K562 (cell line): Measurements from ENCODE around the gene AIDA. TPM values are rescaled to one million over a fixed set of nuclear protein-coding genes. Genes with fewer than 3 reads are reported as not detected.
A peak's percentile ranks its signal among the peaks of the same experiment; 100 is the strongest.

Experiments used
- ARNT ChIP-seq, 2 experiments: fragments of 450-650 bp; IDR thresholded peaks; 2 replicates each; pipeline ENCODE4 v1.6.1; 2016; ENCODE audit warnings: mild to moderate bottlenecking in 1 of 2
- BRCA1 ChIP-seq, 2 experiments: fragments of 450-650 bp in 1 of 2; sonication (generic) in 1 of 2; formaldehyde crosslinking in 1 of 2; IDR thresholded peaks; 2 replicates each; pipeline versions ENCODE4 v1.5.0 to v1.6.1; 2017 to 2020; ENCODE audit warnings: mild to moderate bottlenecking in 1 of 2, missing genetic modification reagents in 1 of 2
- BRD9 ChIP-seq: fragments of 450-650 bp; IDR thresholded peaks from 2 replicates; pipeline ENCODE4 v1.6.1; 2018; ENCODE audit warnings: low read depth; ENCODE audit not compliant: partially characterized antibody
- CREBBP ChIP-seq: IDR thresholded peaks from one replicate; pipeline ENCODE4 v1.6.1; 2012; ENCODE audit warnings: low read depth, mild to moderate bottlenecking, control low read depth, inconsistent platforms, low read length
- ELF1 ChIP-seq: fragments of 200-800 bp; sonication (Bioruptor generic); IDR thresholded peaks from 2 replicates; pipeline ENCODE4 v1.6.1; 2016; ENCODE audit warnings: missing genetic modification characterization, missing compliant biosample characterization
- ELF4 ChIP-seq: fragments of 450-650 bp; formaldehyde crosslinking; IDR thresholded peaks from 2 replicates; pipeline ENCODE4 v1.4.0; 2022; ENCODE audit warnings: missing genetic modification characterization
- GATAD2B ChIP-seq: fragments of 450-650 bp; IDR thresholded peaks from 2 replicates; pipeline ENCODE4 v1.6.1; 2017; ENCODE audit warnings: mild to moderate bottlenecking, borderline replicate concordance
- HOXB6 ChIP-seq: fragments of 250-450 bp; sonication (Bioruptor Pico); IDR thresholded peaks from 2 replicates; pipeline ENCODE4 v1.5.1; 2022; ENCODE audit warnings: mild to moderate bottlenecking, borderline replicate concordance
- JUN ChIP-seq, 2 experiments: sonication (generic) in 1 of 2; formaldehyde crosslinking in 1 of 2; IDR thresholded peaks; 2 replicates each; pipeline versions ENCODE4 v1.6.1 to v1.8.0; 2012 to 2022; ENCODE audit warnings: borderline replicate concordance in 2 of 2, mild to moderate bottlenecking in 2 of 2, improper control_type of control experiment in 1 of 2, low read depth in 1 of 2, low read length in 1 of 2, missing genetic modification reagents in 1 of 2
- KAT7 ChIP-seq: sonication (generic); formaldehyde crosslinking; IDR thresholded peaks from 2 replicates; pipeline ENCODE4 v1.8.0; 2022; ENCODE audit warnings: missing genetic modification reagents, mild to moderate bottlenecking, borderline replicate concordance
- KDM1A ChIP-seq, 2 experiments: fragments of 450-650 bp; IDR thresholded peaks; 2 replicates each; pipeline ENCODE4 v1.6.1; 2016; ENCODE audit warnings: mild to moderate bottlenecking in 2 of 2
- LARP7 ChIP-seq: fragments of 450-650 bp; IDR thresholded peaks from 2 replicates; pipeline ENCODE4 v1.6.1; 2016
- SLC30A9 ChIP-seq: fragments of 250-450 bp; sonication (Bioruptor Pico); IDR thresholded peaks from 2 replicates; pipeline ENCODE4 v1.8.0; 2022; ENCODE audit warnings: mild to moderate bottlenecking, moderate library complexity
- SMARCE1 ChIP-seq: fragments of 450-650 bp; IDR thresholded peaks from 2 replicates; pipeline ENCODE4 v1.7.1; 2016; ENCODE audit warnings: mild to moderate bottlenecking
- SP1 ChIP-seq: sonication (generic); formaldehyde crosslinking; IDR thresholded peaks from 2 replicates; pipeline ENCODE4 v1.8.1; 2022; ENCODE audit warnings: mild to moderate bottlenecking, missing genetic modification reagents
- SRSF7 ChIP-seq: fragments of 200-400 bp; formaldehyde crosslinking; optimal IDR thresholded peaks from 2 replicates; pipeline ENCODE3; 2017; ENCODE audit warnings: mild to moderate bottlenecking, low read depth, low read length
- TAF1 ChIP-seq: IDR thresholded peaks from 2 replicates; pipeline ENCODE4 v1.6.1; 2011; ENCODE audit warnings: mild to moderate bottlenecking, low read length, moderate library complexity; ENCODE audit not compliant: insufficient read depth, control insufficient read depth, severe bottlenecking; ENCODE audit errors: extremely low read depth
- TBP ChIP-seq: optimal IDR thresholded peaks from 2 replicates; pipeline ENCODE3; 2011; ENCODE audit warnings: low read depth, low read length, improper control_type of control experiment
- TRIM24 ChIP-seq, 2 experiments: fragments of 450-650 bp; IDR thresholded peaks; 2 replicates each; pipeline ENCODE4 v1.6.1; 2016
- ZNF175 ChIP-seq: fragments of 200-800 bp; sonication (Bioruptor generic); IDR thresholded peaks from 2 replicates; pipeline ENCODE4 v1.6.1; 2016; ENCODE audit warnings: low read depth, mild to moderate bottlenecking, missing genetic modification characterization, missing compliant biosample characterization
- ZNF224 ChIP-seq: sonication (generic); formaldehyde crosslinking; IDR thresholded peaks from 2 replicates; pipeline ENCODE4 v1.8.0; 2022; ENCODE audit warnings: mild to moderate bottlenecking, missing genetic modification reagents
- ZNF311 ChIP-seq: fragments of 250-450 bp; sonication (Bioruptor Pico); IDR thresholded peaks from 2 replicates; pipeline ENCODE4 v1.4.0; 2020; ENCODE audit warnings: mild to moderate bottlenecking, moderate library complexity
- polyA plus RNA-seq, 8 experiments: library from polyadenylated mRNA; depleted of rRNA in 4 of 8; stranded (reverse) in 5 of 8; unstranded in 3 of 8; fragments of >200 nt; fragmentation: Nextera tagmentation in 2 of 8; fragmentation: Illumina TruSeq in 1 of 8; extraction: Ambion mirVana in 2 of 8; extraction: Trizol in 1 of 8; gene quantifications; 2 replicates each; pipeline versions ENCODE4 v1.2.1 to v1.2.3, GENCODE V29; 2011 to 2014; ENCODE audit warnings: inconsistent platforms in 1 of 8, missing spikeins in 1 of 8
- total RNA-seq, 7 experiments: library from RNA; depleted of rRNA in 6 of 7; stranded (reverse); fragments of >200 nt in 6 of 7; fragmentation: Illumina TruSeq in 2 of 7; extraction: Trizol in 2 of 7; gene quantifications; 2 replicates each; pipeline versions ENCODE4 v1.2.1 to v1.2.3, GENCODE V29; 2011 to 2021; ENCODE audit warnings: low replicate concordance in 1 of 7
- TF ChIP-seq, protein P1 (sequence below): fragments of 450-650 bp; formaldehyde crosslinking; IDR thresholded peaks from 2 replicates; pipeline ENCODE4 v1.4.0; 2022; ENCODE audit warnings: mild to moderate bottlenecking, moderate library complexity
- TF ChIP-seq, protein P2 (sequence below): fragments of 250-450 bp; sonication (Bioruptor Pico); IDR thresholded peaks from 2 replicates; pipeline ENCODE4 v1.4.0; 2020
- TF ChIP-seq, protein P3 (sequence below): fragments of 450-650 bp; conservative IDR thresholded peaks from 2 replicates; pipeline ENCODE4 v1.6.1; 2016; ENCODE audit warnings: missing genetic modification characterization, low read depth, mild to moderate bottlenecking, control low read depth, missing compliant biosample characterization

AIDA gene
- total and polyA plus RNA-seq, 9 of the 15 experiments (the other 6 are each of a cell fraction or from before 2014, with no cell fraction given) = 18.2 to 77.9 (median 24.9) TPM

DNA sequence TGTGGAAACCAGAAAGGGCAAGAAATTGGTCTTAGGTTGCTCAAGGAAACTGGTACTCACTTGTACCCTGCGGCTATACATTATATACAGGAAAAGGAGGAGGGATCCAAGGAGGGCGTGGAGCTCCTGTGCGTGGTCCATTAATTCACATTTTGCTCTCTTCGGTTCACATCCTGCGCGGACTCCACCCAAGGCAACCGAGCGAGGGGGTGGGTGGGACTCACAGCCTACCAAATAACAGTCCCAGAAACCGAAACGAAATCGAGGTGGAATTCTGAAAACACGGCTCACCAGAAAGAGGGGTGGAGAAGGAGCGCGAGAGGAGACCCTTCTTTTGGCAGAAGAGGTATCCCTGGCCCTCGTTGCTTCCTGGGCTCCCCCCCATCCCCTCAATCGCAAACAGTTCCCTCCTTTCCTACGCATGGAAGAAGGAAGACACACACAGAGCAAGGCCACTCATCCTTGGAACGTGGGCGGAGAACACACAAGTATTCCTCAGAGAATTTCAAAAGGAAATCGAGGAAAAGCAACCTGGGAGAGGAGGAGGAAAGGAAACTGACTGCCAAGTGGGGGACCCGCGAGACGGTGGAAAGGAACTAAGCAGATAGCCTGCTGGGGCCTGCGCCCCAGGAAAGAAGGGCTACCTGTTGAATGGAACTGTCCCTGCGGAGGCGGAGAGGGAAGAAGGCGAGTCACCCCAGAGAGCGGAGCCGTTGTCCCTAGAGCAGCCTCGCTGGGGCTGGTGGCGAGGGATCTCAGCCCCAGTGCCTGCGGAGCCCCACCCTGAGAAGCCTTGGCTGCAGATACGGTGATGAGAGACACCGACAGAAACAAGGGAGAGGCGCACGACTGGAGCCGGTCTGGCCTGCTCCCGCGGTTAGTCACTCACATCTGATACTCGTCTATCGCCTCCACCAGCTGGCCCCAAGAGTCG lies 705 bp downstream of the AIDA start (continued):
- TF ChIP-seq HOXB6 = no peak
- TF ChIP-seq CREBBP = no peak
- TF ChIP-seq TAF1 = peak; percentile 61
- no peak for TF ChIP-seq GATAD2B
- TF ChIP-seq BRCA1 (IDR thresholded peaks at IDR 0.05) = no peak
- no peak for TF ChIP-seq BRCA1 (CRISPR knock-in tag; IDR thresholded peaks at IDR 0.05)
- TF ChIP-seq ARNT (IDR thresholded peaks at IDR 0.05) = no peak; a peak in 1 of 4 replicates
- TF ChIP-seq LARP7 = 0 out of 2 replicates have a peak, but pooled peaks have one; percentile 25
- TF ChIP-seq, protein P1, sequence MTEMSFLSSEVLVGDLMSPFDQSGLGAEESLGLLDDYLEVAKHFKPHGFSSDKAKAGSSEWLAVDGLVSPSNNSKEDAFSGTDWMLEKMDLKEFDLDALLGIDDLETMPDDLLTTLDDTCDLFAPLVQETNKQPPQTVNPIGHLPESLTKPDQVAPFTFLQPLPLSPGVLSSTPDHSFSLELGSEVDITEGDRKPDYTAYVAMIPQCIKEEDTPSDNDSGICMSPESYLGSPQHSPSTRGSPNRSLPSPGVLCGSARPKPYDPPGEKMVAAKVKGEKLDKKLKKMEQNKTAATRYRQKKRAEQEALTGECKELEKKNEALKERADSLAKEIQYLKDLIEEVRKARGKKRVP = peak; percentile 41; the same call in 1 of the 2 replicates
- no peak for TF ChIP-seq SLC30A9
- no peak for TF ChIP-seq ZNF311 (CRISPR knock-in tag)
- TF ChIP-seq ZNF175 (CRISPR knock-in tag) = no peak
- no peak for TF ChIP-seq JUN (IDR thresholded peaks at IDR 0.05; ENCODE audit: borderline replicate concordance, low read depth, low read length)
- no peak for TF ChIP-seq JUN (CRISPR knock-in tag; IDR thresholded peaks at IDR 0.05; ENCODE audit: borderline replicate concordance)
- no peak for TF ChIP-seq TRIM24 (IDR thresholded peaks at IDR 0.05)
- TF ChIP-seq, protein P2, sequence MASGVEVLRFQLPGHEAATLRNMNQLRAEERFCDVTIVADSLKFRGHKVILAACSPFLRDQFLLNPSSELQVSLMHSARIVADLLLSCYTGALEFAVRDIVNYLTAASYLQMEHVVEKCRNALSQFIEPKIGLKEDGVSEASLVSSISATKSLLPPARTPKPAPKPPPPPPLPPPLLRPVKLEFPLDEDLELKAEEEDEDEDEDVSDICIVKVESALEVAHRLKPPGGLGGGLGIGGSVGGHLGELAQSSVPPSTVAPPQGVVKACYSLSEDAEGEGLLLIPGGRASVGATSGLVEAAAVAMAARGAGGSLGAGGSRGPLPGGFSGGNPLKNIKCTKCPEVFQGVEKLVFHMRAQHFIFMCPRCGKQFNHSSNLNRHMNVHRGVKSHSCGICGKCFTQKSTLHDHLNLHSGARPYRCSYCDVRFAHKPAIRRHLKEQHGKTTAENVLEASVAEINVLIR = no peak
- TF ChIP-seq KDM1A (IDR thresholded peaks at IDR 0.05) = peak; percentile 59 to 76; a peak in 3 of 4 replicates
- TF ChIP-seq ELF1 (tag) = no peak
- TF ChIP-seq SP1 = peak; percentile 36
- TF ChIP-seq, protein P3, sequence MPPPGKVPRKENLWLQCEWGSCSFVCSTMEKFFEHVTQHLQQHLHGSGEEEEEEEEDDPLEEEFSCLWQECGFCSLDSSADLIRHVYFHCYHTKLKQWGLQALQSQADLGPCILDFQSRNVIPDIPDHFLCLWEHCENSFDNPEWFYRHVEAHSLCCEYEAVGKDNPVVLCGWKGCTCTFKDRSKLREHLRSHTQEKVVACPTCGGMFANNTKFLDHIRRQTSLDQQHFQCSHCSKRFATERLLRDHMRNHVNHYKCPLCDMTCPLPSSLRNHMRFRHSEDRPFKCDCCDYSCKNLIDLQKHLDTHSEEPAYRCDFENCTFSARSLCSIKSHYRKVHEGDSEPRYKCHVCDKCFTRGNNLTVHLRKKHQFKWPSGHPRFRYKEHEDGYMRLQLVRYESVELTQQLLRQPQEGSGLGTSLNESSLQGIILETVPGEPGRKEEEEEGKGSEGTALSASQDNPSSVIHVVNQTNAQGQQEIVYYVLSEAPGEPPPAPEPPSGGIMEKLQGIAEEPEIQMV (tag) = no peak
- no peak for TF ChIP-seq BRD9
- TF ChIP-seq KAT7 (CRISPR knock-in tag) = peak; percentile 76; the same call in 1 of the 2 replicates
- TF ChIP-seq ELF4 (CRISPR knock-in tag) = no peak
- TF ChIP-seq ZNF224 (CRISPR knock-in tag) = no peak
- no peak for TF ChIP-seq SRSF7
- peak; percentile 58; the same call in 1 of the 2 replicates for TF ChIP-seq SMARCE1
- TF ChIP-seq TBP = peak; percentile 45
